ENCODE results near the gene ADRM1.

Gene ADRM1

GRCh38 chr20:62337558-62338293 is 34.9 kb downstream of the ADRM1 start:
- no peak overlapping the region for H3K27ac ChIP-seq
- no peak for TF ChIP-seq CTCF (conservative IDR thresholded peaks at IDR 0.05)

- H3K27ac ChIP-seq = no peak overlapping the region
- no peak for TF ChIP-seq CTCF (conservative IDR thresholded peaks at IDR 0.05)
Measured at GRCh38 chr20:62338294-62338620, 35.5 kb downstream of the ADRM1 start.

- no peak overlapping the region for H3K27ac ChIP-seq
- no peak for TF ChIP-seq CTCF (conservative IDR thresholded peaks at IDR 0.05)
Measured at GRCh38 chr20:62339647-62340062, 36.9 kb downstream of the ADRM1 start.

- TF ChIP-seq CTCF (conservative IDR thresholded peaks at IDR 0.05) = no peak
- no peak overlapping the region for H3K27ac ChIP-seq
Measured at GRCh38 chr20:62342910-62343309, 40.1 kb downstream of the ADRM1 start.

- TF ChIP-seq CTCF (conservative IDR thresholded peaks at IDR 0.05) = no peak
- no peak overlapping the region for H3K27ac ChIP-seq
Measured at GRCh38 chr20:62344092-62344491, 41.3 kb downstream of the ADRM1 start.

GRCh38 chr20:62344782-62345181 is 42.0 kb downstream of the ADRM1 start:
- no peak overlapping the region for H3K27ac ChIP-seq
- TF ChIP-seq CTCF (conservative IDR thresholded peaks at IDR 0.05) = no peak

GRCh38 chr20:62345681-62346370 is 43.0 kb downstream of the ADRM1 start:
- TF ChIP-seq CTCF (conservative IDR thresholded peaks at IDR 0.05) = no peak

More at GRCh38 chr20:62345681-62346370, 43.0 kb downstream of the ADRM1 start:
- no peak overlapping the region for H3K27ac ChIP-seq

Data from VCaP (cell line).